Activated gamma-delta T cell treated with Interleukin-2 at 50 U/mL for 16 hours (primary cell): Measurements from ENCODE around the gene CYS1.

Experiments used
- DNase-seq: peaks from one replicate; pipeline ENCODE4 v3.0.0-alpha.2; 2020

Gene CYS1

DNA sequence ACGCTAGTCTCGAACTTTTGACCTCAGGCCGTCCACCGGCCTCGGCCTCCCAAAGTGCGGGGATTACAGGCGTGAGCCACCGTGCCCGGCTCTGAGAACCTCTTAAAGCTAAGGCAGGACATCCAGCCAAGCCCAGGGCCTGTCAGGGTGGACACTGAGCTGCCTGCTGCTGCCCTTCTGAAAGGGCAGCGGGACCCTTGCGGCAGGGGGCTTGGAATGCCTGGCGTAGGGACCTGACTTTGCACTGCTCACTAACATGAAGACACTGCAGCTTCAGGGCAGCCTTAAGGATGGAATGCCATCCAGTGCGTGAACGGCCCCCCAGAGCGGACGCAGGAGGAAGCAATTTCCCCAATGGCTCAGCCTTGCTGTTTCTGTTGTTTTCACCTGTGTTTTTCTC lies 9.0 kb downstream of the CYS1 start:
- no peak for DNase-seq

DNA sequence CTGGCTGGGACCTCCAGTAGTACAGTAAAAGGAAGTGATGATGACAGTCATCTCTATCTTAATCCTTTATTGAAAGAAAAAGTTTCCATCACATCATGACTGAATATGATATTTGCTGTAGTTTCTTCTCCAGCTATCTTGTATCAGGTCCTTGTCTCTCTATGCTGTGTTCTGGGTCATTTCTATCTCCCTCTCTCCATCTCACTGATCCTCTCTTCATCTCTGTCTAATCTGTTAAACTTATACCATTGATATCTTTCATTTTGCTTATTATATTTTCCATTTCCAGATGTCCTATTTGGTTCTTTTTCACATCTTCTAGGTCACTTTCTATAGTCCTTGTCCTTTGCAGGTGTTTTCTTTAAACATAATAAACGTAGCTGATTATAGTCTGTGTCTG lies 12.3 kb downstream of the CYS1 start:
- no peak for DNase-seq

DNA sequence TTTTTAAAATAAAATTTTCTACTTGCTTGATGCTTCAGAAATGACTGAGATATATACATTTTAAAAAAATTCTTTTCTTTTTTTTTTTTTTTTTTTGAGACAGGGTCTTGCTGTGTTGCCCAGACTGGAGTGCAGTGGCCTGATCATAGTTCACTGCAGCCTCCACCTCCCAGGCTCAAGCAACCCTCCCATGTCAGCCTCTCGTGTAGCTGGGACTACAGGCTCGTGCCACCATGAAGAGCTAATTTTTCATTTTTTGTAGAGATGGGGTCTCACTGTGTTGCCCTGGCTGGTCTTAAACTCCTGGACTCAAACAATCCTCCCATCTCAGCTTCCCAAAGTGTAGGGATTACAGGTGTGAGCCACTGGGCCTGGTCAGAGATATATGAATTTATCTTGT lies 12.9 kb downstream of the CYS1 start:
- no peak for DNase-seq

DNA sequence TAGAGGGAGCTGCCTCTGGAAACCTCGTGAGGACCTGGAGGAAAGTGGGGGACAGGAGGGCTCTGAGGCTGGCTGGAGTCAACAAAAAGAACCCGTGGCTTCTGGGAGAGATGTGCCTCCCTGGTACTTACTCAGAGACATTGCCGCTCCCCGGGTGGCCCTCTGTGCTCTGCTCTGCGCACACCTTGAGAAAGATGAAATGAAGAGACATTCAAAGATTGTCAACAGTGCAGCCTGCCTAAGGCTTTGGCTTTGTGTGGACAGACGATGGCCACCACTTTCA lies 14.5 kb downstream of the CYS1 start:
- DNase-seq = no peak

DNA sequence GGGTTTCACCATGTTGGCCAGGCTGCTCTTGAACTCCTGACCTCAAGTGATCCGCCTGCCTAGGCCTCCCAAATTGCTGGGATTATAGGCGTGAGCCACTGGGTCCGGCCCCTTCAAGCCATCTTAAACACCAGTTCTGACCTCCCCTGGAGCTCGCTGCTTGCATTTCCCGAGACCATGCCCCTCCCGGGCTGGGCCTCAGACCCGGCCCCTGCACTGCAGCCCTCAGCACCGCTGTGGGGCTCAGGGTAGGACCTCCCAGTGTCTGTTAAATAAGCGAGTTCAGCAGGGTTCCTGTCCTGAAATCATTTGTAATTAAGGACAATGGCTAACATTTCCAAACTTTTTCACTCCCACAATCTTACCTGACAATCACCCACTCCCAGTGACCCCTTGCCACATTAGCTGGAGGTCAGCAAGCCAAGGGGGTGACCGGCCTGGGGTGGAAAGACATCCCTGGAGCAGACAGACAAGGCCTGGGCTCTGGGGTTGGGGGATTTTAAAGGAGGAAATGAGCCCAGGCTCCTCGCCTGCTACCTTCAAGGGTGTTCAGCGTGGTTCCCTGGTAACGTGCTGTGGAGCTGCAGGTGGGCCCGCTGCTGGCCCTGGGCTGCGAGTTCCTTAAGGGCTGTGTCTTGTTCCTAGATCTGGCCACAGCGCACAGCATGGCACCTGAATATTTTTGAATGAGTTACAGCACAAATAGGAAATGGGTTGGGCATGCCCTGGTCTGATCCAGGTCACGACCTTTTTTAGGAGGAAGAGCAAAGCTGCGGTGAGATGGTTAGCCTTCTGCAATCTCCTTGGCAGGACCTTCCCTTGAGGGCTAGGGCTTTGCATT lies 15.1 kb downstream of the CYS1 start:
- no peak for DNase-seq

DNA sequence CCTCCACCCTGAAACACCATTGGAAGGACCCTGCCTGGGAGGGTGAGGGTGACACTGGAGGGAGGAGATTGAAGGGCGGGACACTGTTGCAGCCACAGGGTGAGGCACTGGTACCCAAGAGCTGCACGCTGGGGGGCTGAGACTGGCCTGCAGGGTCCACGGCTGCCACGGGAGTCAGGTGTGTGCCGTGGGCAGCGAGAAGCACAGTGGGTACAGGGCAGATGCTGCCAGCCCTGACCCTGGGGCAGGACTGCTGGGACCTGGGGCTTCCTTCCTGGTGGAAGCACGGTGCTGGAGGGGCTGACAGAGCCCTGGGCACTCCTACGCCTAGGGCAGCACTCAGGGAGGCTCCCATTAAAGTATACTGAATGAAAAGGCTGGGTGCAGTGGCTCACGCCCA lies 16.6 kb downstream of the CYS1 start:
- DNase-seq = no peak

DNA sequence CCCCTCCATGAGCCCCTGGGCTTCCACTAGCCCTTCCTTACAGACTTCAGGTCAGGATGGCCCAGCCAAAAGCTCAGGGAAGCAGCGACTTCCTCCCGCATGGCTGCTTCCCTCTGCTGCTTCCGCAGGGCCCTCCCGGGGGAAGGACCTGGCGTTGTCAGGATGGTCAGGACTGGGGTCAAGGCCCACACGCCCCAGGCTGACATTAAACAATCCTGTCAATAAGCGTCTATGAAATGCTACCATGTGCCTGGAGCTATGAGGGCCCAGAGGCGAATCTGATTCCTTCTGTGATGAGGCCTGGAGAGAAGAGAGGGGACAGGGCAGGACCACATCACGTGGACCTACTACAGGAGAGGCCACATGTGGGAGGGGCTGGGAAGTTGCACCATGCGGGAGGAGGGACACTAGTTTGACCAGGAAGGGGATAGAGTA lies 17.3 kb downstream of the CYS1 start:
- DNase-seq = no peak

DNA sequence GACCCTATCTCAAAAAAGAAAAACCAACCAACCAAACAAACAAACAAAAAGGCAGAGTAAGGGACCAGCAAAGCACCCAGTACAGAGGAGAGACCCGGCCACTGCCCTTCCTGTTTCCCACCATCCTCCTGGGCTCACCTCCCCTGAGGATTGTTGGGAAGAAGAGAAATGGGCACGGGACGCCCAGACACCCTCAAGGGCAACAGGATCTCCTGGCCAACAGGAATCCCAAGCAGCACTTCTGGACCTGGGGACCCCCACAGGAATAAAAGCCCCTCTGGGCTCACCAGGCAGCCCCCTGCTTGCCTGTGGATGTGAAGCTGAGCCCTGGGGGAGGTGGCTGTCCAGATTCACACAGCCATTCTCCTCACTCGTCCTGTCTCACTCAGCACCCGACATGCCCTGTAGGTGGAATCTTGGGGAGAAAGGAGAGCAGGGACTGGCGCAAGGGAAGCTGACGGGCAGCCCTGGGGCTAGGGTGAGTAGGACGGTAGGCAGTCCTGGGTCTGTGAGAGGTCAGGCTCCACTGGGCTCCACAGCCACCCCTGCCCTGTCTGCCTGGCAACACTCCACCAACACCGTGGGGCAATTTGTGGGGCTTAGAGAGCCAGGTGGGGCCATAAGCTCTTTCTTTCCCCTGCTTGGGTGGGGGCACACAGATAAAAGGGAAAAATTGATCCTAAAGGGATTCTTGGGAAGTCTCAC lies 18.8 kb downstream of the CYS1 start:
- no peak for DNase-seq

DNA sequence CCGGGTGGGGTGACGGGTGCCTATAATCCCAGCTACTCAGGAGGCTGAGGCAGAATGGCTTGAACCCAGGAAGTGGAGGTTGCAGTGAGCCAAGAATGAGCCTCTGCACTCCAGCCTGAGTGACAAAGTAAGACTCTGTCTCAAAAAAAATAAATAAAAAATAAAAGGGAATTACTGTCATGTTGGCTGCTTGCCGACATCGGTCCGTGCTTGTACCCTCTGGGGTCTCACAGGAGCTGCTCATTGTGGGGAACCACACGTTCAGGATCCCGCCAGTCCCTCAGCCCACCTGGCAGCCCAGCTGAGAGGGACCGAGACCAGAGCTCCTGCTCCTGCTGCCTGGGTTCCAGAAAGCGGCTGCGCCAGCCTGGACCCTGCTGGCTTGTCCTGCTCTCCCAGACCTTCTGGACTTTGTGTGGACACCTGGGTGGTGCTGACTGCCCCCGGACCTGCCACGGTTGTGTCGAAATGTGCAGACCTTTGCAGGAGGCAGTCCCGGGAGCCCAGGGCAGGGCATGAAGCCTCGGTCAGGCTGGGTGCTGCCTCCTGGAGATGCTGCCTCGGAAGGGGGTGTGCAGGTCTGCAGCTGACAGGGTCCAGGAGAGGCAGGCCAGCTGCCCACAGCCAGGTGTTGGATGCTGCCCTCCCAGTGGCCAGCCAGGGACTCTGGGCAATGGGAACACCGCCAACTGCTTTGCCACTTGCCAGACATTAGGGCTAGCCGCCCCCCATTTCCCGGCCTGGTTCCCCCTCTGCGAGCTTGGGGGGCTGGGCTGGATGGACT lies 20.5 kb downstream of the CYS1 start:
- no peak for DNase-seq

DNA sequence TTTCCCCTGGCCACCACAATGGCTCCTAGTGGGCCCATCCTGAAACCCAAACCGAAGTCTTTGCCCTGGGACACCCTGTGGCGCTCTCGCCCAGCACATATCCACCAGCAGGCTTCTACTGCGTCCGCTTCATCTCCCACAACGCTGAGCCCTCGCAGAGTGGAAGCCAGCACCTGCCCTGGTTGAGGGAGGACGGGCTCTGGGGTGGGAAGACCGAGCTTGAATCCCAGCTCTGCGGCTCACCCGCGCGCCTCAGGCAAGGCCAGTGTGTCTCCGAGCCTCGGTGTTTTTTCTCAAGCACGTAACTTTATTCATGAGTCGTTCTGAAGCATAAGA lies 21.2 kb downstream of the CYS1 start:
- no peak for DNase-seq

DNA sequence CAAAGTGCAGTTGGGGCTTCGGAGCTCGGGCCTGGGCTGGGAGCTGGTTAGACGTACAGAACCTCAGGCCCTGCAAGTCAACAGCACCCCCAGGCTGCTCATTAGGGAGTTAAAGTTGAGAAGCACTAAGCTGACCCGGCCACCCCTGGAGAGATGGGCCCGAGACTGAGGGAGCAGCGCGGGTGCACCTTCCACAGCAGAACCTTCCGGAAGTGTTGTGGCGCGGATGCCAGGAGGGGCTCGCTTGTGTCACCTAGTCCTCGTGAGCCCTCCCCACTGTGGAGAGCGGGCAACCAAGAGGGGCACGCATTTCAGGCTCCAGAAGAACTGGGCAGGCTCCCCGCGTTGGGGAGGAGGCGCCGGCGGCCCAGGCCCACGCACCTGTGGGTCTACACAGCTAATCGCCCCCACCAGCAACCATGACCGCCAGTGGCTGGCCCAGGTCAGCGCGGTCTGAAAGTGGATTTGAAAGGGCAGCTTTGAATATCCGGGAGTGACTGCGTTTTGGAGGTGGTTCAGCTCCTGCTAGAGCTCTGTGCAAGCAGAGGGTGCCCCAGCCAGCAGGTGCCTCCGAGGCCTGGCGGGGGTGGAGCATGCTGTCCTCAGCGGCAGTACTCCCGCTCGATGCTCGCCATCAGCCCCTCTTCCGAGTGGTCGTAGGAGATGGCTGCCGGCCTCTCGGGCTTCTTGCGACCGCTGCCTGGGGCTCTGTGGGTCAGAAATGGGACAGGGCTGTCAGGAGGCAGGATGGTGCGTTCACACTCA lies 21.8 kb downstream of the CYS1 start:
- no peak for DNase-seq

DNA sequence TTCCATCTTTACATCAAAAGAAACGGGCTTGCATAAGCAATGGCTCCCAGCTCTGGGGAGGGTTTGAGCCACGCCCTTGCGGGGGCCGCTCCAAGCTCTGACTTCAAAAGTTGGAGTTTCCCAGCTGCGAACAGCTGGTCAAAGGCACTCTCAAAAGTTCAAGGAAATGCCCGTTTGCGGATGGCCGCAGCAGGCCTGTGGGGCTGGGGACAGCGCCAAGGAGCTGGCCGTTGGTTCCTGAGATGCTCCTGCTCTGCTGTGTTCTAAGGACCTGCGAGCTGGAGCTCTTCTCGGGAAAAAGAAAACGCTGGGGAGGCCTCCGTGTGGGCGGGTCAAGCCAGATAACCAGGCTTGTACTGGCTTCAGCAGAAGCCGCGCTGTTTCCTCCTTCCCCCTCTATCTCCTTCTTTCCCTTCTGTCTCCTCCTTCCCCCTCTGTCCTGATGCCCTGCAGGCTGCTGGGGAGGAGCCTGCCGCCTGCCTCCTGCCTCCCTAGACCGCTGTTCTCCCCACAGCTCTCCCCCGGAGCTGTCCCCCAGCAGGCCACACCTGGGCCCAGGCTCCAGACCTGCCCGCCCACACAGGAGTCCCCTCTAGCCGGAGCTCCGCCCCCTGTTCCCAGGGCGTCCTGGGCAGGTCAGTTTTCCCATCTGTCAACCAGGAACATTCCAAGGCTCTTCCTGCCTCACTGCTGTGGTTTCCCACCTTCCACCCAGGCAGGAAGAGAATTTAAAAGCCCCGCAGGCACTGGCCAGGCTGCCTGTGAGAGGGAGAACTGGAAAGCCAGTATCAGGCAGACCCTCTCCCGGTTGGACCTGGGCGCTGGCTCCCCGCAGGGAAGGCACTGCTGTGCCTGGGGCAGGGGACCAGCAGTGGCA lies 22.7 kb downstream of the CYS1 start:
- DNase-seq = no peak

DNA sequence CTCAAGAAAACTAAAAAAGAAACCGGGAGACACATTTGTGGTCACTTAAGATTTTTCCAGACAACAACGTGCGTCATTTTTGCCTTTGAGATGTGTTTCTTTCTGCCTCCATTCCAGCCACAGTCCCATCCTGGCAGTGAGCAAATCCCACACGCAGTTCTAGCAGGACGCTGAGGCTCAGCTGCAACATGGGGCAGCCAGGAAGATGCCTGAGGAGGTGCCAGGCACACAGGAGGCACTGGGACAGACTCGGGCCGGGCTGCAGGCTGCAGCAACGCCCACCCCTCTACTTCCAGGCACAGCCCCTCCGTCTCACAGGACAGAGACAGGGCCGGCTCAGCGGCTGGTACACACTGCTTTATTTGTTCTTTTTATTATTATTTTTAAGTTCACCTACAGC lies 23.8 kb downstream of the CYS1 start:
- DNase-seq = no peak

DNA sequence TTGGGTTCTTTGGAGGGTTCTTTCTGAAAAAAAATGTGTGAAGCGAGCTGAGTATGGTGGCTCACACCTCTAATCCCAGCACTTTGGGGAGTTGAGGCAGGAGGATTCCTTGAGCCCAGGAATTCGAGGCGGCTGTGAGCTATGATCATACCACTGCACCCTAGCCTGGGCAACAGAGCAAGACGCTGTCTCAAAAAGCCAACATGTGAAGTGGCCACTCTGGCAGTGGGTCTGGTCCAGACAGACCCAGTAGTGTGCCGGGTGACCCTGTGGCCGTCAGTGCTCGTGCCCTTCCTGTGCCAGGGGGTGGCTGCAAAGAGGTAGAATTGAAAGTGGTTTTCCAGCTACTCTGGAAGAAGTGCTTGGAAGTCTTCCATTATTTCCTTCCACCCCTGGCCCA lies 25.2 kb downstream of the CYS1 start:
- DNase-seq = no peak

DNA sequence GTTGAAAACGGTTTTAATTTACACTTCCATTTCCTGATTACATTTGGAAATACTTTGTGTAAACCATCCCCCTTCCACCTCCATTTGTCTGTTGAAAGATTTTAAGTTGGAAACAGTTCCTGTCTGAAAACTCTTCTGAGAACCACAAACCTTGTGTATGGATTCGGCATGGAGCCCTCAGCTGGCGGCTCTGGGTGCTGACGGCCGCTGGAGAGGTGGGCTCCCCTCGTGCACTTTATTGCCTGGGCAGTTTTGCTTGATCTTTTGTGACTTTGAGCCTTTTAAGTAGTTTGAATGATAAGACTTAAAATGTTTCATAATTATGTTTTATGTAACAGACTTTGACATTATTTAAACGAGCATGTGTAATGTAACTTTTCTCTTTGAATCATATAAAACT lies 25.8 kb downstream of the CYS1 start:
- DNase-seq = no peak

DNA sequence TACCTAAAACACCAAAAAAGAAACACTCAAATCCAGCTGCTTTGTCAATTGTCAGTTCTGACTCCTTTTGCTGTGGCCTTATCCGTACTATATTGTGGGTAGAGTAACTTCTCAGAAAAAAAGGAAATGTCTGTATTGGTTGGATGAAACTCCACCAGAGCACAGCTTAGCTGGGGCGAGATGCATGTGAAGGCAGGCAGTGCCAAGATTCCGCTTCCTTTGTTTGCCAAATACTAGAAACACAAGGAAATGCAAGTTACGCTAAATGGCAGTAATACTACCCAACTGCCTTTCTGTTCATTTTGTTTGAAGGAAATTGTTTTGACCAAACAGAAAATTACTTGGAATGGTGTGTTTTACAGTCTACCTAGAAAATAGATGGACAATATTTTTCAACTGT lies 26.9 kb downstream of the CYS1 start:
- DNase-seq = no peak

DNA sequence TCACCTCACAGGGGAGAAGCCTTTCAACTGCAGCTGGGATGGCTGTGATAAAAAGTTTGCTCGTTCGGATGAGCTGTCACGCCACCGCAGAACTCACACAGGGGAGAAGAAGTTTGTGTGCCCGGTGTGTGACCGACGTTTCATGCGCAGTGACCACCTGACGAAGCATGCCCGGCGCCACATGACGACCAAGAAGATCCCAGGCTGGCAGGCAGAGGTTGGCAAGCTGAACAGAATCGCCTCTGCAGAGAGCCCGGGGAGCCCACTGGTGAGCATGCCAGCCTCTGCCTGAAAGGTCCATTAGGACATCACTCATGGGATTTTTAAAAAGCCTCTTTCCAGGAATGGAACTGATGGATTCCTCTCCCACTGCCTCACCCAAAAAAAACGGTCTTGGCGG lies 28.0 kb downstream of the CYS1 start:
- no peak for DNase-seq

DNA sequence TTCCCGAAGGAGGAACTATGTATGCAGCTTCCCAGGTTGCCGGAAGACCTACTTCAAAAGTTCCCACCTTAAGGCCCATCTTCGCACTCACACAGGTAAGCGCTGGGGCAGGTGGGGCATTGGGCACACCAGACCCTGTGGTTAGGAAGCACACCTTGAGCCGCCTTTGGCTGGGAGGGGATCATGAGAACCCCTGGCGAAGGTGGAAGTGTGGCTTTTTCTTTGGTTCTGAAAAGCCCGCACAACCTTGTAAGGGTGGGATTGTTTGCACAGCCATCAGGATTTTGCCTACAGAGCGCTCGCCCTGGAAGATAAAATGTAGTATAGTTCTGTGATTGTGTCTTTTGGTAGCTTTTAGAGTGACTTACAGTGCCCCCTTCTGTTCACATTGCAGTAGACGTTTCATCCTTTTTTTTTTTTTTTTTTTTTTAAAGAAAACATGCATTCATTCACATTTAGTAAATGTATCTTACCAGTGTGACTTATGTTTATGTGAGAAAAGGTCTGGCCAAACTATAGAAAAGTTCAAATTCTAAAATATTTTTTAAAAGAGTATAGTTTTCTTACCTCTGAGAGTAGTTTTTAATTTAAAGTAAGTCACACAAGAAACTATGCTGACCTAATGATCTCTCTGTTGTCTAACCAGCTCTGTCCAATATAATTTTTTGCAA lies 31.6 kb downstream of the CYS1 start:
- DNase-seq = no peak

DNA sequence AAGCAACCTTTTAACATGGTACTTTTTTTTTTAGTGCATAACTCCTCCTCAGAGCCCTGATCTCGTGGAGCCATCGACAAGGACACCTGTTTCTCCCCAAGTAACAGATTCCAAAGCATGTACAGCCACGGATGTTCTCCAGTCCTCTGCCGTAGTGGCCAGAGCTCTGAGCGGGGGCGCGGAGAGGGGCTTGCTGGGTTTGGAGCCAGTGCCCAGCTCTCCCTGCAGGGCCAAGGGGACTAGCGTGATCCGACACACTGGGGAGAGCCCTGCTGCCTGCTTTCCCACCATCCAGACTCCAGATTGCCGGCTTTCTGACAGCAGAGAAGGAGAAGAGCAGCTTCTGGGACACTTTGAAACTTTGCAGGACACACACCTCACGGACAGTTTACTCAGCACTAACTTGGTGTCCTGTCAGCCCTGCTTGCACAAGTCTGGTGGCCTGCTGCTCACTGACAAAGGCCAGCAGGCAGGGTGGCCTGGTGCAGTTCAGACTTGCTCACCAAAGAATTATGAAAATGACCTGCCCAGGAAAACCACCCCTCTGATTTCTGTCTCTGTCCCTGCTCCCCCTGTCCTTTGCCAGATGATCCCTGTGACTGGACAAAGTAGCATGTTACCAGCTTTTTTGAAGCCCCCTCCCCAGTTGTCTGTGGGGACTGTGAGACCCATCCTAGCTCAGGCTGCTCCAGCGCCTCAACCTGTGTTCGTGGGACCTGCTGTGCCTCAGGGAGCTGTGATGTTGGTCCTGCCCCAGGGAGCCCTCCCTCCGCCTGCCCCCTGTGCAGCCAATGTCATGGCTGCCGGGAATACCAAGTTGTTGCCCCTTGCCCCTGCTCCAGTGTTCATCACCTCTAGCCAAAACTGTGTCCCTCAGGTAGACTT lies 32.4 kb downstream of the CYS1 start:
- no peak for DNase-seq

DNA sequence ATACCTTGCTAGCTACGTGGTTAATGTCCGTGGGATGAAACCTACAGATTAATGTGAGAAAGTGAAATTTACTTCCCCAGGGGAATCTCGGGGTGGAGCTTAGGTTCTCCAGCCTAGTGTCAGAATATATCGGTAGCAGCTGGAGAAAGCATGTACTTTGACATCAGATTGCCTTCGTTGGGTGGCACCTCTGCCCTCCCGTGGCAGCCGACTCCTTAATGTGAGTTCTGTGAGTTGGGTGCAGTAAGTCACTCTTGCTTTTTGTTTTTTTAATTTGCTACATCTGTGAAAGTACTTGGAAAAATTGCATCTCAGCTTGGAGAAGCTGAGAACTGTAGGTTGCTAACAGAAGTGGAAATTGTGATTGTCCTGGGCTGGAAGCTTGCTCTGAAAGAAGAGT lies 33.3 kb downstream of the CYS1 start:
- no peak for DNase-seq
